Inflammatory macrophage treated with lipopolysaccharide for 4 hours (primary cell): ENCODE measurements around the gene PREX1.
"Not testable (repeated sequence)": the region's sequence is repeated elsewhere in the genome, so short reads cannot be mapped to it uniquely, and the experiment has no call there.

Experiments used
- DNase-seq: peaks from one replicate; pipeline ENCODE4 v3.0.0-alpha.2; 2020

The PREX1 gene

DNA sequence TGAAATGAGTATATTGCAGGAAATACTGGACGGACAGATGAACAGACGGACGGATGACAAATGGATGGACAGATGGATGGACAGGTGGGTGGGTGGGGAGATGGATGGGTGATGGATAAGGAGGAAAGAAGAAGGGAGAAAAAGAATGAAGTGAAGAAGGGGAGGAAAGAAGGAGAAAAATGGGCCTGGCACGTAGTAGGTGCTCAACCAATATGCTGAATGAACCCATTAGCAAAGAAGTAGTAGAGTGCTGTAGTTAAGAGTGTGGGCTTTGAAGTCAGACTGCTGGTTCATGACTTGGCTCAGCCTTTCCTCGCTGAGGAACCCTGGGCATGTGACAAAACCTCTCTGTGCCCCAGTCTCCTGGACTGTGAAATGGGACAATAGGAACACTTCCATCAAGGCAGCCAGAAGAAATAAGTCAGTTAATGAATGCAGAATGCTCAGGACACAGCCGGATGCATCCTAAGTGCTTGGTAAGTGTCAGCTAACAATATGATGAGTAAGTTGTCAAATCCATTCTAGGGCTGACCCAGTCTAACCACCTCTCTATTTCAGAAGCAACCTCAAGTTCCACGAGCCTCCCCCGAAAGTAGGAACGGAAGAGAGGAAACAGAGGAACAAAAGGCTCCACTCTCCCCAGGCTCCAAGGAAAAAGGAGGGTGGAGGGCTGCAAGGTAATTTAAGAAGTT, 37.9 kb downstream of the PREX1 start:
- DNase-seq, result no peak

DNA sequence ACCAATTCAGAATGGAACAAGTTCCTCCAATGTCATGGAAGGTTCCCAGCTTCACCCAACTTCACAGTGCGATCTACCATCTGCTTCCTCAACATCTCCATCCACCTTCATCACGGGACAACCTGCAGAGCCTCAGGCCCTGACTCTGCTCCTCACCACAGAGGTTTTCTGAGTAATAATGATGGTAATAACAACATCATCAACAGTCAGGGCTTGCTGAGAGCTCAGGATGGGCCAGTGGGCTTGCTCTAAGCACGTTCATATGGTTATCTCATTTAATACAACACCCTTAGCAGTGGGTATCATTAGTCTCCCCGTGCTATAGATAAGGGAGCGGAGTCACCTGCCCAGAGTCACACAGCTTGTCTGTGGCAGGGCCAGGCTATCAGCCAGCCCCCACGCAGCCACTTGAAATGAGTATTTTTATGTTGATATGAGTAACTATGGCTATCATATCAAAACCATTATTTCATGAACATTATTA, 38.6 kb downstream of the PREX1 start:
- DNase-seq, result no peak

GRCh38 chr20:48788486-48789072, 39.2 kb downstream of the PREX1 start:
- no peak for DNase-seq

DNA sequence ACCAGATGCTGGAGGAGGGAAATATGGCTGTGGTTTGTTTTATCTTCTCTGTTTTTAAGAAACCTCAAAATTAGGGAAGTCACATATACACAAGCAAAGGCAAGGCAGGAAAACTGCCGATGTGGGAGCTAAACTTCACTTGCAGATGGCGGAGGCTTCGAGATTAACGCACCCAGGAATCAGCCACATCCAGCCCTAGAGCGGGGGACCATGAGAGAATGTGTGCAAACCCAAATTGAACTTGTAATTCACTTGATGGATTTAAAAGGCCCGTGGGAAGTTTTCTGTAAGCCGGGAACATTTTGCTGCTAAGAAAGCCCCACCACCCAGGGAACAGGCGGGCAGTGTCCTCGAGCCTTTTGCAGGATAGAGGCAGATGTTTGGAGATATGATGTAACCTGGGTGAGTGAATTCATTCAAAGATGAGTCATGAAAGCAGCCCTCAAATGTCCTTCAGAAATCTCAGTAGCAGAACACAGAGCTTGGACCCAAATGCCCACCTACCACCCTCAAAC, 39.9 kb downstream of the PREX1 start:
- DNase-seq, result peak; percentile 67

DNA sequence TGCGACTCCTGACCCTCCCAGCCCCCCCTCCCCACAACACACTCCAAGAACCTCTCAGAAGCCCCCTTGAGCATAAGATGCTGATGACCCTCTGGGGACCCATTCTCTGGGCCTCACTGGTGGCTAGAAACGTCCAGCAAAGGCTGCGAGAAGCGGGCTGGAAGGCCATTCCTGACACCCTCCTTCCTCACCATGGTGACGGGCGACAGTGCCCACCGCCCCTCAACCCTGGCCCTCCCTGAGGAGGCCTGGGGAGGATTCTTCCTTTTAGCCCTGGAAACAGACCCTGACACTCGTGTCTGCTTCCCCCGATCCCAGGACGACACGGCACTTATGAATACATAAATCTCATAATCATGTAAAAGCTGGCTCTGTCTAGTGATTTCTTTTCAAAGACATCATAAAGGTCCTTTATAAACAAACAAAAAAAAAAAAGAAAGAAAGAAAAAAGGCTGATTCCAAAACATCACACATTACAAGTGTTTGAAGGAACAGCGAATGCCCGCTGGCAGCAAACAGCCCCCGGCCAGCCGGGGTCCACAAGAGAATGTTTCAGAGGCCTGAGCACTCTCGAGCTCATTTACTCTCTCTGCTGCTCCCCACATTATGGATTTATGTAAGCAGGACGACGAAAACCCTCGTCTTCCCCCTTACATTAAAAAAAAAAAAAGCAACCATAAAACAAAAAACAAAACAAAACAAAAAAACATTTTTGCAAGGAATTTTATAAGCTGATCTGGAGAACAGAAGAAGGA, 40.7 kb downstream of the PREX1 start:
- DNase-seq, result no peak

DNA sequence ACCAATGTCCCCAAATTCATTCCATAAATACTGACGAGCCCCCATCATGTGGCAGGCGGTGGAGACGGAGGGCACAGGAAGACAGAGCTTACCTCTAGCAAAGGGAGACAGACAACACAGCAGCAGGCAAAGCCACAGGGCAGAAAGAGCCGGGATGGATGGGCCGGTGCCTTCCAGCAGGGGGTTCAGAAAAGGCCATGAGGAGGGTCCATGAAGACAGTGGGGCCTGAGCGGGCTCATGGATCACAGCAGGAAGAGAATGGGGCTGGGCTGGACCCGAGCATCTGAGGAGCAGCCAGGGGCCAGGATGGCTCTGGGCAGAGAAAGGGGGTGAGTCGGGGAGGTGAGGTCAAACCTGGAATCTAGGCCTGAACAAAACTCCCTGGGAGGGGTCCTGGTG, 42.0 kb downstream of the PREX1 start:
- DNase-seq, result no peak

DNA sequence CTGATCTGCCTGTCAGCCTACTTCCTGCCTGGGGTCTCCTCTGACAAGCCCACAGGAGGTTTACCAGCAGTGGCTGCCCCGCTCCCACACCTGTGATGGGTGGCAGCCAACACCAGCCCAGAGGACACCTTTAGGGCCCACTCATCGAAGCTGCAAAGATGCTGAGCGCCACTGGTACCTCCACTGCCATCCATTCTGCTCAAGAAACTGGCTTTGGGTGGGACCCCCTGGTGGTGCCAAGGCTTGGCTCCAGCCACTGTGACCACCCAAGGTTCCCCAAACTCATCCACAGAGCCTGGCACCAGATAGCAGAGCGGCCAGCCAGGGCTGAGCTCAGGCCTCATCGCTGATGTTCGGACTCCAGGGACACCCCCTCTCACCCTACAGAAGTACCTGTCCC, 42.5 kb downstream of the PREX1 start:
- no peak for DNase-seq

- no peak for DNase-seq
Observed at GRCh38 chr20:48784273-48784641, 43.5 kb downstream of the PREX1 start.

- DNase-seq, result no peak
Observed at GRCh38 chr20:48783533-48784272, 44.1 kb downstream of the PREX1 start.

- no peak for DNase-seq
Observed at GRCh38 chr20:48782901-48783308, 44.9 kb downstream of the PREX1 start.

DNA sequence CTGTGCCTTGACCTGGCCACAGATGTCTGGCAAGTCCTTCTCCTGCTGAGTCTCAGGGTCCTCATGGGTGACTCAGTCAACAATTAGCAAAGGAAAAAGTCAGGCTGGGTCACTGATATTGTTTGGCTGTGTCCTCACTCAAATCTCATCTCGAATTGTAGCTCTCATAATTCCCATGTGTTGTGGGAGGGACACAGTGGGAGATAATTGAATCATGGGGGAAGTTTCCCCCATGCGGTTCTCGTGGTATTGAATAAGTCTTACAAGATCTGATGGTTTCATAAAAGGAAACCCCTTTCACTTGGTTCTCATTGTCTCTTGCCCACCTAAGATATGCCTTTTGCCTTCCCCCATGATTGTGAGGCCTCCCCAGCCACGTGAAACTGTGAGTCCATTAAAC, 45.7 kb downstream of the PREX1 start:
- DNase-seq, result peak; percentile 56

- DNase-seq, result no peak
Observed at GRCh38 chr20:48781634-48782033, 46.2 kb downstream of the PREX1 start.

DNA sequence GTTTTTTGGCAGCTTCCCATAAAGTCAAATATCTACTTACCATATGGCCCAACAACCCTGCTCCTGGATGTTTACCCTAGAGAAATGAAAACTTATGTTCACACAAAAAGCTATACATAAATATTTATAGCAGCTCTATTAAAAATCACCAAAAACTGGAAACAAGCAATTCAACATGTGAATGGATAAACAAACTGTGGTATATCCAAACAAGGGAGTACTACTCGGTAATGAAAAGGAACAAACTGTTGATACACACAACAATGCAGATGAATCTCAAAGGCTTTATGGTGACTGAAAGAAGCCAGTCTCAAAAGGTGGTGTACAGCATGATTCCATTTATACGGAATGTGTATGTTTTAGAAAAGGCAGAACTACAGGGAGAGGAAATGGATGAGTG, 48.4 kb downstream of the PREX1 start:
- DNase-seq, result no peak

DNA sequence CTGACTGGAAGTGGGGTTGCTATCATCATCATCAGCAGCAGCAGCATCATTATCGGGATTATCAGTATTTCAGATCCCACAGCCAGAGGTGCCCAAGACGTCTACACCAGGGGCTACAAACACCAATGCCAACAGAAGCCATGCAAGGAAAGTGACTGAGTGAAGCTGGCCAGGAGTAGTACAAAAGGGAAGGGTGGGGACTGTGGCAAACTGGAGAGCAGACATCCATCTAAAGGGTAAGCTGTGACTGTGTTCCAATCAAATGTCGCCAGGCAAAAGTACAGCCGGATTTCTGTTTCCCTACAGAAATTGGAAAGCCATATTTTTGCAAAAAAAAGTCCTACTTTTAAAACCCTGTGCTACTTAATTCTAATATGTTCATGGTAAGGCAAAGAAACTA, 50.0 kb downstream of the PREX1 start:
- no peak for DNase-seq

DNA sequence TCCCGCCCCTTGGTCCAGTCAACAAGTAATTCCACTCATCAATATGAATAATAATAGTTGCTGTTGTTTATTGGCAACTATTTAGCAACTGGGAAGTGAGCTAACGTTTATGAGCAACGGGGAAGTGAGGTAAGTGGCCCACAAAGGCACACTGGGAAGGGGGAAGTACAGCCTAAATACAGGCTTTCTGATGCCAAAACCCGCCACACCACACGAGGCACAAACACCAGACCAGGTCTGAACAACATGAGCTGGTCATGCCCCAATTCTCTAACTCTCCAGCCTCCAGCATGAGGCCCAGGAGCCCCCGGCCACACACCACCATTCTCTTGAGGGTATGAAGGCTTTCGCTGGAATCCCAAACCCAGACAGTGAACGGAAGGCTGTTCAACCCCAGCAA, 50.8 kb downstream of the PREX1 start:
- peak; percentile 93 for DNase-seq

- peak; percentile 85 for DNase-seq
Observed at GRCh38 chr20:48776306-48776705, 51.5 kb downstream of the PREX1 start.

- not testable (repeated sequence) for DNase-seq
Observed at GRCh38 chr20:48775545-48775944, 52.3 kb downstream of the PREX1 start.

DNA sequence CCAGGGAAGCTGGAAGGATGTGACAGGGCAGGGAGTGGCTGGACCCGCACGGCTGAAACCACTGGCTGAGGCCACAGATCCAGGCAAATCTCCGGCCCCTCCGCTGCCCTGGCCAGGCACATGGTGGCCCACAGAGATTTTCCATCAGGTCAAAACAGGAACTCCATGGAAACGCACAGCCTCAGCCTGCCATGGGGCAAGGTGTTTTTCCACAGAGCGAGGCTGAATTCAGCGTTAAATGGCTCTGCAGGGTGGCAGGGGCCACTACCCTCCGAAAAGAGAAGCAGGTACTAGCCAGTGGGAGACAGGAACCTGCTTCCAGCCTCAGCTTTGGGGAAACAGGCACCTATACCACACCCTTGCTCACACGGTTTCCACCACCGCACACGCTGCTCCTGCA, 53.1 kb downstream of the PREX1 start:
- no peak for DNase-seq

DNA sequence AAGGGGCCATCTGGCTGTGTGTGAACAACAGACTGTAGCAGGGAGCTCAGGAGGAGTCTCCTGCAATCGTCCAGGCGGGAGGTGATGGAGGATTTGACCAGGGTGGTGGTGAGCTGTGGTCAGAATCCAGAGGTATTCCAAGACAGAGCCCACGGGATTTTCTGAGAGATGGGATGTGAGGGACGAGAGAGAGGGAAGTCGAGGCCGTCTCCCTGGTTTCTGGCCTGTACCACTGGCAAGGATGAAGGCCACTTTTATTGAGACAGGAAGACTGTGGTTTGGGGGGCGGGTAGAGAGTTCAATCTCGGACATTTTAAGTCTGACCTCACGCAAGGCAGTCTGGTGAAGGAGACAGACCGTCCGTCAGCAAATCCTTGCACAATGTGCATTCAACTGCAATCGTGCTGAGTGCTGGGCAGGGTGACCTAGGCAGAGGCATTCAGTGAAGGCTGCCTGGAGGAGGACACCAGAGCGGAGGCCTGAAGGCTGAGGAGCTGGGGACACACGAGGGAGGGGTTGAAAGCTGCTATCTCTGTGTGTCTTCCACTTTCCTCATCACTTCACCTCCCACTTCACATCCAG, 53.9 kb downstream of the PREX1 start:
- DNase-seq, result peak; percentile 96

- peak; percentile 96 for DNase-seq
Observed at GRCh38 chr20:48772183-48772976, 55.4 kb downstream of the PREX1 start.

GRCh38 chr20:48771542-48771941, 56.3 kb downstream of the PREX1 start:
- DNase-seq, result peak; percentile 46
